Measurements from ENCODE around the gene ZNF467.

The ZNF467 gene

GRCh38 chr7:149729983-149730801 lies 43.2 kb downstream of the ZNF467 start:
- Mint-ChIP-seq H3K27ac (no peak overlapping the region), H3K27me3 (ENCODE audit: low read depth) (no peaks in the 10 kb centered on the region), H3K4me3 (no peak overlapping the region), H3K36me3 (ENCODE audit: low read depth) (no peaks in the 10 kb centered on the region), H3K9me3 (no peaks in the 10 kb centered on the region), H3K4me1 (ENCODE audit: low read depth) (no peaks in the 10 kb centered on the region)

GRCh38 chr7:149729586-149729982 lies 43.8 kb downstream of the ZNF467 start:
- Mint-ChIP-seq H3K4me3 (no peak overlapping the region), H3K9me3 (no peaks in the 10 kb centered on the region), H3K27me3 (ENCODE audit: low read depth) (no peaks in the 10 kb centered on the region), H3K27ac (no peak overlapping the region), H3K4me1 (ENCODE audit: low read depth) (no peaks in the 10 kb centered on the region), H3K36me3 (ENCODE audit: low read depth) (no peaks in the 10 kb centered on the region)

DNA sequence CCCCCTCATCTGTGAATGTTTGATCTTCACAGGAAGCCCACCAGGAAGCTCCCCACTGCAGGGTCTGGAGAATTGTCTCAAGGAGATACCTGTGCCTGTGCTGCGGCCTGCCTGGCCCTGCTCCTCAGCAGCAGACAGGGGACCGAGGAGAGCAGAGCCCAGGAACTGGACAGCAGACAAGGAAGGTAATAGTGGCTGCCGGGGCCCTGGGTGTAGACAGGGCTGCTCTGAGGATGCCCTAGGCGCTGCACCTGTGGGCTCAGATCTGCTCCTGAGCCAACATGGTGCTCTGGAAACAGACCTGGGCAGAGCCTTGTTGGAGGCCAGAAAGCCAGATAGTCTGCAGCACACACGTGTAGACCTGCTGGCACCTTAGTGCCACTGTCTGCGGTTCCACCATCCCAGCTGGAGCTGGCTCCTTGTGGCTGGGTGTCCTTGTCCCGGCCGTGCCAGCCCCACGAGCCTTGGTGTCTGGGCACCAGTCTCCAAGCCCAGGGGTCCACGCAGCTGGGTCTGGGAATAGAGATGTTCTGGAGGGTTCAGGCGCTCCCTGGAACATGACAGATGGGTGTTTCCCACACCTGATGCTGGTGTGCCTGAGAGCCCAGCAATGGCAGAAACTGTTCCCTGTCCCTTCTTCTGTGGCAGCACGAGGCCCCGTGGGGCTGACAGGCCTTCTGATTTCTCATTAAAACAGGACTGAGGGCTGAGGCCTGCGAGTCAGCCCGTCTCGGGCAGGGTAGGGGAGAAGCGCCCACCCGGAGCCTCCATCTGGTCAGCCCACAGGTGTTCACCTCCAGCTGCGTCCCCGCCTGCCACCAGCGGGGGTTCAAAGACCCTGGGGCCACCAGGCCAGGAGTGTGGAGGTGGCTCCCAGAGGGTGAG lies 44.7 kb downstream of the ZNF467 start:
- Mint-ChIP-seq H3K9me3 (no peaks in the 10 kb centered on the region), H3K36me3 (ENCODE audit: low read depth) (no peaks in the 10 kb centered on the region), H3K4me3 (no peak overlapping the region), H3K4me1 (ENCODE audit: low read depth) (no peaks in the 10 kb centered on the region), H3K27ac (no peak overlapping the region), H3K27me3 (ENCODE audit: low read depth) (no peaks in the 10 kb centered on the region)

DNA sequence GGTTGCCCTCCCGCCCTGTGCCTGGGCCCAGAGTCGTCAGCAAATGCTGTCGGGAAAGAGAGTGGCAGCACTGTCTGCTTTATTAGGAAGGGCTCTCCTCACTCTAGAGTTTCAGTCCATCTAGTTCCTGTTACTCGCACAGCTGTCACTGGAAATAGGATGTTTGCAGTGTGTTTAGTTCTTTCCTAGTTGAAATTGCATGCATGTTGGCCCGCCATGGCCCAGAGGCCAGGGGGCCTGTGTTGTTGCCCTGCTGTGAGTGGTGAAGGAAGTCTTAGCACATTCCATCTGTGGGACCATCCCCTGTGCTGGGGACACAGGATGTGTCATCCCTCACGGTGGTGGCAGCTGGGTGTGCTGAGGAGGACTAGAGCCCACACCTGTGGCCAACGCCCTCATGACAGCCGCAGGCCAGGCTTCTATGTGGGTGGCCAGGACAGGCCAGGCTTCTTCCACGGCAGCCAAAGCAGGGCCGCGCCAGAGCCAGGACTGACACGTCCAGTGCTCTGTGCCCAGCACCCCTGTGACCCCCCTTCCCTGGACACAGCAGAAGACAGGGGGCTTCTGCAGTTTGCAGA lies 45.4 kb downstream of the ZNF467 start:
- H3K9me3 Mint-ChIP-seq = no peaks in the 10 kb centered on the region
- H3K36me3 Mint-ChIP-seq (ENCODE audit: low read depth) = no peaks in the 10 kb centered on the region
- no peaks in the 10 kb centered on the region for H3K4me1 Mint-ChIP-seq (ENCODE audit: low read depth)
- H3K4me3 Mint-ChIP-seq = no peak overlapping the region
- no peaks in the 10 kb centered on the region for H3K27me3 Mint-ChIP-seq (ENCODE audit: low read depth)
- no peak overlapping the region for H3K27ac Mint-ChIP-seq

DNA sequence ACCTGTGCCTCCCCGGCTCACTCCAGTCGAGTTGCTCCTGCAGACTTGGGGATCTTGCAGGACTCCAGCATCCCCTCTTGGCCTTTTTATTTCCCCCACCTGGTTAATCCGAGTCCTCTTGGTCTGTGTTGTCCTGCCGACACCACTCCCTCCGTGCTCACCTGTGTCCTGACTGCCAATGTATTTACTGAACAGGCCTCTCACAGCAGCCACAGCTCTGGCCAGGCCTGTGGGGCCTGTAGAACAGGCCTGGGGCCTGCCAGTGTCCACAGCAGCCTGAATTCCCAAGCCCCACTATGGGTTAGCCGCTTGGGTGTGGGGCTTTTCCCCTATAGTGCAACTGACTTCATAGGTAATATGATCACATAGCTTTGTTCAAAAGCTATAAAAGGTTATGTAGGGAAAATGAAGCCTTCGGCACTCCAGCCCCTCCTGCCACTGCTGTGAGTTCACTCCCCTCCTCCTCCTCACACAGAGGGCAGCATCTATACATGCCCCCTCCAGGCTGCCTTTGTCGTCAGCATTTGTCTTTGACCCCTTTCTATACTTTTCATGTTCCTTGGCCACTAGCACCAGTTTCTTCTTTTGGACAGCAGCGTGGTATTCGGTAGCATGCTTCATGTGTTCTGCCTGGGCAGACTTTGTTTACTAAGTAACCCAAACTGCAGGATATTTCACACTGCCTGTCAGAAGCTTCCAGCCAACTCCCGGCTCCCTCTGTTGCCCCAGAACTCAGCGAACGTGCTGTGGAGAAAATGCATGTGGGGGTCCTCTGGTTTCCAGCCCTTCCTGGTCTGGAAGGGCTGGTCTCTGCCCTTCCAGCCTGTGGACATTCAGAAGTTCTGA lies 46.1 kb downstream of the ZNF467 start:
- H3K27me3 Mint-ChIP-seq (ENCODE audit: low read depth) = no peaks in the 10 kb centered on the region
- no peak overlapping the region for H3K27ac Mint-ChIP-seq

GRCh38 chr7:149725916-149726315 lies 47.5 kb downstream of the ZNF467 start:
- Mint-ChIP-seq H3K27ac (no peak overlapping the region), H3K4me1 (ENCODE audit: low read depth) (no peaks in the 10 kb centered on the region), H3K9me3 (no peaks in the 10 kb centered on the region), H3K36me3 (ENCODE audit: low read depth) (no peaks in the 10 kb centered on the region), H3K27me3 (ENCODE audit: low read depth) (no peaks in the 10 kb centered on the region), H3K4me3 (no peak overlapping the region)

More for the DNA sequence above, 46.1 kb downstream of the ZNF467 start:
- no peaks in the 10 kb centered on the region for H3K36me3 Mint-ChIP-seq (ENCODE audit: low read depth)
- no peak overlapping the region for H3K4me3 Mint-ChIP-seq
- no peaks in the 10 kb centered on the region for H3K4me1 Mint-ChIP-seq (ENCODE audit: low read depth)
- H3K9me3 Mint-ChIP-seq = no peaks in the 10 kb centered on the region

DNA sequence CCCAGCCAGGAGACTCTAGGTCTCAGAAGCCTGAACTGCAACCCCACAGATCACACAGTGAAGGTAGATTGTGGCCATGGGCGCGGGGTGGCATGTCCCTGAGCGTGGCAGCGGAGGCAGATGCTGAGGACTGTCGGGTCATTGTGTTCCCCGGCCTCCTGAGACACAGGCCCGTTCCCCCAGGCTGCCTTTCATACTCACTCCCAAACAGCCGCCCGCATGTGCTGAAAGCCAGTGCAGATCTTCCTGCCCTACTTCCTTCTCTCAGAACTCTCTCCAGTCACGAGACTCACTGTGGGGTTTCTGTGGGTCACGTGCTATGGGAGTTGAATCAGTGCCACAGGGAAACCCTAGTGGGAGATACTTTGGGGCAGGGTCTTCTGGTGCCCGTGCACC lies 48.0 kb downstream of the ZNF467 start:
- H3K4me3 Mint-ChIP-seq = no peak overlapping the region
- no peaks in the 10 kb centered on the region for H3K36me3 Mint-ChIP-seq (ENCODE audit: low read depth)
- no peaks in the 10 kb centered on the region for H3K27me3 Mint-ChIP-seq (ENCODE audit: low read depth)
- no peaks in the 10 kb centered on the region for H3K9me3 Mint-ChIP-seq
- no peaks in the 10 kb centered on the region for H3K4me1 Mint-ChIP-seq (ENCODE audit: low read depth)
- no peak overlapping the region for H3K27ac Mint-ChIP-seq

GRCh38 chr7:149724661-149725425 lies 48.5 kb downstream of the ZNF467 start:
- Mint-ChIP-seq H3K4me1 (ENCODE audit: low read depth) (no peaks in the 10 kb centered on the region), H3K9me3 (no peaks in the 10 kb centered on the region), H3K27ac (no peak overlapping the region), H3K4me3 (no peak overlapping the region), H3K36me3 (ENCODE audit: low read depth) (no peaks in the 10 kb centered on the region), H3K27me3 (ENCODE audit: low read depth) (no peaks in the 10 kb centered on the region)

- no peaks in the 10 kb centered on the region for H3K9me3 Mint-ChIP-seq
- no peaks in the 10 kb centered on the region for H3K4me1 Mint-ChIP-seq (ENCODE audit: low read depth)
- no peak overlapping the region for H3K27ac Mint-ChIP-seq
- no peaks in the 10 kb centered on the region for H3K36me3 Mint-ChIP-seq (ENCODE audit: low read depth)
- H3K4me3 Mint-ChIP-seq = no peak overlapping the region
- H3K27me3 Mint-ChIP-seq (ENCODE audit: low read depth) = no peaks in the 10 kb centered on the region
These were observed 49.4 kb downstream of the ZNF467 start for GRCh38 chr7:149723795-149724495.

DNA sequence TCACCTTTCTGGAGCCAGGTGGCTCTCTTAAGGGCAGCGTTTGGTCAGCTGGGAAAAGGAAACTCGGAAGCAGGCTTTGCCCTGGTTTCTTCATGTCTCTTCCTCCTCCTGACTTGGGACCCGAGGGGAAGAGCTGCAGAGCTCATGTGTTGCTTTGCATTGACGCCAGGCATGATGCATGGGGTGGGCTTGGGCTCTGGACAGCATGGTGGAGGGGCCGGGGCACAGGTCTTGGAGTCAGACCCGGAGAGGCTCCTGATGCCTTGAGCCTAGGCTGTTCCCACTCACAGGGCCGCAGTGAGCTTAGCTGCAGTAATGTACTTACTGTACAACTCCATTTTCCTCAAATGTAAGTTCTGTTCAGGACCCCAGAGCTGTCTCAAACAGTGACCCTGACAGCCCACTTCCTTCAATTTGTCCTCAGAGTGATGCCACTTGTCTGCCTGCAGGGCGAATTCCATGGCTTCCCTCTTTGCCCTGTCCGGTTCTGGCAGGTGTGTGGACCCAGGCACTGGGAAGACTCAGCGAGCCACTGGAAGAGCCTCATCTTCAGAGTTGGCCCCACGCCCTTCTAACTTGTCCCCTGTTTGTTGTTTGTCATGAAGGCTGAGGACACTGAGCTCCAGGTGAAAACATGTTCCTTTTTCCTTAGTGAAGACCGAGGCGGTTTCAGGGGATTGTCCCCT lies 50.2 kb downstream of the ZNF467 start:
- no peak overlapping the region for H3K27ac Mint-ChIP-seq

GRCh38 chr7:149722356-149722957 lies 50.9 kb downstream of the ZNF467 start:
- H3K4me1 Mint-ChIP-seq (ENCODE audit: low read depth) = no peaks in the 10 kb centered on the region
- no peaks in the 10 kb centered on the region for H3K9me3 Mint-ChIP-seq
- H3K4me3 Mint-ChIP-seq = no peak overlapping the region
- H3K36me3 Mint-ChIP-seq (ENCODE audit: low read depth) = no peaks in the 10 kb centered on the region
- H3K27me3 Mint-ChIP-seq (ENCODE audit: low read depth) = no peaks in the 10 kb centered on the region
- H3K27ac Mint-ChIP-seq = no peak overlapping the region

More for the DNA sequence above, 50.2 kb downstream of the ZNF467 start:
- H3K27me3 Mint-ChIP-seq (ENCODE audit: low read depth) = no peaks in the 10 kb centered on the region
- no peaks in the 10 kb centered on the region for H3K4me1 Mint-ChIP-seq (ENCODE audit: low read depth)
- H3K36me3 Mint-ChIP-seq (ENCODE audit: low read depth) = no peaks in the 10 kb centered on the region
- no peaks in the 10 kb centered on the region for H3K9me3 Mint-ChIP-seq
- no peak overlapping the region for H3K4me3 Mint-ChIP-seq

DNA sequence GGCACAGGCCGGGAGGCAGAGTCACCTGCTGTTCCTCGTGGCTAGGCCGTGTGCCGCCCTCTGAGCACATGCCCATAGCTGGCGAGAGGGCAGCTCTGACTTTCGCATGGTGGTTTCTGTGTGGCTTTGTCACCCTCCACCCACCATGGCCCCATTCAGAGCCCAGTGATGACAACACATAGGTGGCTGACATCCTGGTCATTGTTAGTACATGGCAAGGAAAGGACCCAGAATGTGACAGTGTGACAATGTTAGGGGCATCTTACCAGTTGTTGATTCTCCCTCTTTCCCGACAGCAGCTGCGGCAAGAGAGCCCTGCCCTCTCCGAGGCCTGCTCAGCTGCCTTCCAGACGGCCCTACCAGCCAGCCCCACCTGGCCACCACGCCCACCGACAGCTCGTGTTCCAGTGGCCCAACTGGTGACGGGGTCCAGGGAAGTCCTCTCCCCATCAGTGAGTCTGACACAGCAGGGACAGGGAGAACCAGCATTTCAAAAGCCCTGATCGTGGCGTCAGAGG lies 52.2 kb downstream of the ZNF467 start:
- Mint-ChIP-seq H3K27me3 (ENCODE audit: low read depth) (no peaks in the 10 kb centered on the region), H3K27ac (no peak overlapping the region), H3K4me3 (no peak overlapping the region), H3K4me1 (ENCODE audit: low read depth) (peaks cover 2% of the 10 kb centered on the region), H3K36me3 (ENCODE audit: low read depth) (no peaks in the 10 kb centered on the region), H3K9me3 (no peaks in the 10 kb centered on the region)
